ENCODE data around the gene ARHGEF2.
"Not testable (repeated sequence)": the region's sequence is repeated elsewhere in the genome, so short reads cannot be mapped to it uniquely, and the experiment has no call there.

Gene ARHGEF2

GRCh38 chr1:155932081-155932480 lies 46.3 kb downstream of the ARHGEF2 start:
- TF ChIP-seq CTCF (IDR thresholded peaks at IDR 0.05; ENCODE audit: low read depth, low read length, missing control alignments), result no peak
- DNase-seq (ENCODE audit: extremely low read depth, low read depth), result no peak
- H3K4me3 ChIP-seq (replicated peaks; ENCODE audit: low read depth, low read length), result peak overlapping the region; percentile 97

GRCh38 chr1:155931332-155932038 lies 46.9 kb downstream of the ARHGEF2 start:
- DNase-seq (ENCODE audit: extremely low read depth, low read depth), result no peak
- peak overlapping the region; percentile 97 for H3K4me3 ChIP-seq (replicated peaks; ENCODE audit: low read depth, low read length)

GRCh38 chr1:155930725-155931124 lies 47.6 kb downstream of the ARHGEF2 start:
- H3K4me3 ChIP-seq (replicated peaks; ENCODE audit: low read depth, low read length), result peak overlapping the region; percentile 97
- DNase-seq (ENCODE audit: extremely low read depth, low read depth), result not testable (repeated sequence)

More at GRCh38 chr1:155931332-155932038, 46.9 kb downstream of the ARHGEF2 start:
- no peak for TF ChIP-seq CTCF (IDR thresholded peaks at IDR 0.05; ENCODE audit: low read depth, low read length, missing control alignments)

- no peak for DNase-seq (ENCODE audit: extremely low read depth, low read depth)
- TF ChIP-seq CTCF (IDR thresholded peaks at IDR 0.05; ENCODE audit: low read depth, low read length, missing control alignments), result no peak
- H3K4me3 ChIP-seq (replicated peaks; ENCODE audit: low read depth, low read length), result no peak overlapping the region
Measured at GRCh38 chr1:155929057-155929456, 49.3 kb downstream of the ARHGEF2 start.

- no peak for TF ChIP-seq CTCF (IDR thresholded peaks at IDR 0.05; ENCODE audit: low read depth, low read length, missing control alignments)
- no peak for DNase-seq (ENCODE audit: extremely low read depth, low read depth)
- no peak overlapping the region for H3K4me3 ChIP-seq (replicated peaks; ENCODE audit: low read depth, low read length)
Measured at GRCh38 chr1:155925506-155925905, 52.8 kb downstream of the ARHGEF2 start.

GRCh38 chr1:155920717-155921116 lies 57.6 kb downstream of the ARHGEF2 start:
- no peak overlapping the region for H3K4me3 ChIP-seq (replicated peaks; ENCODE audit: low read depth, low read length)
- no peak for TF ChIP-seq CTCF (IDR thresholded peaks at IDR 0.05; ENCODE audit: low read depth, low read length, missing control alignments)
- no peak for DNase-seq (ENCODE audit: extremely low read depth, low read depth)

- no peak overlapping the region for H3K4me3 ChIP-seq (replicated peaks; ENCODE audit: low read depth, low read length)
- no peak for TF ChIP-seq CTCF (IDR thresholded peaks at IDR 0.05; ENCODE audit: low read depth, low read length, missing control alignments)
- no peak for DNase-seq (ENCODE audit: extremely low read depth, low read depth)
Measured at GRCh38 chr1:155919801-155920200, 58.5 kb downstream of the ARHGEF2 start.
